CD4-positive, alpha-beta T cell treated with Interleukin-6 at 100 ng/mL for 8 hours (primary cell): ENCODE results near the gene ELF2.
"Not testable (repeated sequence)": the region's sequence is repeated elsewhere in the genome, so short reads cannot be mapped to it uniquely, and the experiment has no call there.

Experiments
- DNase-seq: peaks from one replicate; pipeline ENCODE4 v3.0.0-alpha.2; 2020; ENCODE audit warnings: mixed read lengths, low spot score

The ELF2 gene

DNA sequence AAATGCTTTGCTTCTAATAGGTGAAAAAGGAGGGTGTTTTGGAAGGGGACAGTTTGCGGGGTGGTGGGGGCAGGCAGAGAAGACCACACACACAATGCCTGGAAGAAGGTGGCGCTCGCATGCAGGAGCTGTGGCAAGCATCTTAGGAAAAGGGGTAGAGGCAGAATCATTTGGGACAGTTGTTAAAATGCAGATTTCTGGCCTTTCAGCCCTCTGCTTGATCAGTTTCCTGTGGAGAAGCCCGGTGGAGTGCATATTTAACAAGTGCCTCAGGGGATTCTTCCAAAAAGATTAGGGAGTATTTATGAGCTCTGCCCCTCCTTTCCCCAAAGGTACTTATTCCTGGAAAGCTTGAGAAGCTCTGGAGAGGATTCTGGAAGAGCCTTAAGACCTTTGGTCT is 156.6 kb downstream of the ELF2 start:
- DNase-seq = no peak

DNA sequence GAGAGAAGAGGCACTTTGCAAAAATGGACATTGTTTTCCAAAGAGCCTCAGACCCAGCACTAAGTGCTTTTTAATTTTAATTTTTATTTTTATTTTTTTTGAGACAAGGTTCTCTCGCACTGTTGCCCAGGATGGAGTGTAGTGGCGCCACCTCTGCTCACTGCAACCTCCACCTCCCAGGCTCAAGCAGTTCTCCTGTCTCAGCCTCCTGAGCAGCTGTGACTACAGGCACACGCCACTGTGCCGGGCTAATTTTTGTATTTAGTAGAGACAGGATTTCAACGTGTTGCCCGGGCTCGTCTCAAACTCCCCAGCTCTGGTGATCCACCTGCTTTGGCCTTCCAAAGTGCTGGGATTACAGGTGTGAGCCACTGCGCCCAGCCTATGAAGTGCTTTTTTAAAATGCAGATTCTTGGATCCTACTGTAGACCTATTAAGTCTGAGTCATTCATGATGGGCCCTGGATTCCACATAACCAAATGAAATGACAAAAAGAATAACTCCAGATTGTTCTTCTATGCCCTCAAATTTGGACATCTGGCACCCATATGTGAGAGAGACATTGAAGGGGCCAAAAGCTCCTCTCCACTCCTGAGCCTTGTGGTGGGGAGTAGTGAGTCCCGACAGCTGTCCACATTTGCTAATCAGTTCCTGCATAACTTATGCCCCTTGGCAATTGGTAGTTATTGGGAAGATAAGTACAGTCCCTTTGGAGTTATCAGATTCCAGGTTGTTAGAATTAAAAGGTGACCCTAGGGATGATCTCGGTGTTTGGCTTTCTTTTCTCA is 157.9 kb downstream of the ELF2 start:
- DNase-seq = no peak

DNA sequence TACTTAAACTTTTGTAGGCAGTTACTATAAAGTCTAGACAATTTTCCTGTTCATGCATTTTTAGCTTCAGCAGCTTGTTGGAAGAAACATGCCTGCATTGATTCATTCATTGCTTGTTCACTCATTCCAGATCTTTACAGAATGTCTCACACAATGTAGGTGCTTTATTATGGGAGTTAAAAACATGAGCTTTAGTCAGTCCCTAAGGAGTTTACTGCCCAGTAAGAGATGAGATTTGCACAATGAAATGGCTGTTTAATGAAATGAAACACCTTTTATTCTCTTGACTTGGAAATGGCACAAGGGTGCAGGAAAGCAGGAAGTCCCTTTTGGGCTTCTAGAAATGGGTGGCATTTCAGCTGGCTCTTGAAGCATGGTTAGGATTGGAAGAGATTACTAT is 158.5 kb downstream of the ELF2 start:
- DNase-seq = no peak

DNA sequence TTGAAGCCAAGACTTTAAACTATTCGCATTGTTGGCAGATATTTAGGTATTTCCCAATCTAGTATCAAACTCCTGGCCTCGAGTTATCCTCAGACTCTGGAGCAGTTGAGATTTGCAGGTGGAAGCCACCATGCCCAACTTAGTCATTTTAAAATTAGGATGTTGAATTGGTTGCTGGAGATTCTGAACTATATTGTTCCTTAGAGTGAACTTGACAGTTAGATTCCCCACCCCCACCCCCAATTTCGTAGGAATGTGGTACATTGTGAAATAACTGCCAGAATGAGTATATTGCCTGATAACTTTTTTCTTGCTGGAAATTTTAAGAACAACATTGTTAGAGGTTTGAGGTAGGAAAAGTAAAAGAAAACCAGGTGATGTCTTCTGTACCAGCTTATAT is 159.2 kb downstream of the ELF2 start:
- DNase-seq = no peak

DNA sequence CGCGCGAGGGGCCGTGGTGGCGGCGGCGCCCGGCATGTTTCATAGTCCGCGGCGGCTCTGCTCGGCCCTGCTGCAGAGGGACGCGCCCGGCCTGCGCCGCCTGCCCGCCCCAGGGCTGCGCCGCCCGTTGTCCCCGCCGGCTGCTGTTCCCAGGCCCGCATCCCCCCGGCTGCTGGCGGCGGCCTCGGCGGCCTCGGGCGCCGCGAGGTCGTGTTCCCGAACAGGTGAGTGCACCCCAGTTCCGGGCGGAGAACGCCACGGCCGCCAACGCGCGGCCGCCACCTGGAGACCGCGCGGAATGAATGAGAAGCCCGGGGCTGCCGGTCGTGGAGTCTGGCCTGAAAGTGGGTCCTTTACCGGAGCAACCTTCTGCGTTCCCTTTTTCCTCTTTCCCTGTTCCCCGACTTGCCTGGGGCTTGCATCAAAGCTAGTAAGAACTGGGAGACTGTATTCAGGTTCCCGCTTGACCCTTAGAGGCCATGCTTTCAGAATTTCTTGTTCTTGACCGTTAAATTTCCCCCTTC is 161.0 kb downstream of the ELF2 start:
- DNase-seq = peak; percentile 22

DNA sequence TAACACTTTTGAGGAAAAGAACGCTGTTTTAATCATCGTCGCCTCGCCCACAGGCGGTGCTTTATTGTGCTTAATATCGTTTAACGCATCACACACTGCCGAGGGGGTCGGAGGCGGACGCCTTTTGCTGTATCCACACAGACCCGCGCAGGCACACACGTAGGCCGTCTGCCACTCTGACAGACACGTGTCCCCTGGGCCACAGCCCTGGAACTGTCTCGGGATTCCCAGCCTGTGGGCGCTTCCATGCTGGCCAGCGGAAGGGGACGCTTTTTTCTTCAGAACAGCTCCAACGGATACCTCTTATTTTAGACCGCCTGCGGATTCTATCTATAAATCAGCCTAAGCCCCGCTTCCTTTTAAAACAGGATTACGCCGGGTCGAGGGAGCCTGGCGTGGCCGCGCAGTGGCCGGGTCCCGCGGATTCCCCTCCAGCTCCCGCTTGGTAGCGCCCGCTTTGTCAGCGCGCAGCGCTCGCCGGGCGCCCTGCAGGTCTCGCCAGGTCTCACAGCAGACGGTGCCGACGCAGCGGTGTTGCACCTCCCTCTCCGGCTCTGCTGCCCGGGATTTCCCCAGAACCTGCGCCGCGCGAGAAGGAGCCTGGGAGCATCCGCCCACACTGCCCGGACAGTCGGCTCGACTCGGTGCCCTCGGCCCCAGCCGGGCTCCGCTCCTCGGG is 161.6 kb downstream of the ELF2 start, which contains the start of gene NOCT:
TSS of gene NOCT (plus strand) at position 513 of the 679 bp plus-strand sequence. CDS start 201 bp downstream, outside the sequence.
- DNase-seq = peak; percentile 88

DNA sequence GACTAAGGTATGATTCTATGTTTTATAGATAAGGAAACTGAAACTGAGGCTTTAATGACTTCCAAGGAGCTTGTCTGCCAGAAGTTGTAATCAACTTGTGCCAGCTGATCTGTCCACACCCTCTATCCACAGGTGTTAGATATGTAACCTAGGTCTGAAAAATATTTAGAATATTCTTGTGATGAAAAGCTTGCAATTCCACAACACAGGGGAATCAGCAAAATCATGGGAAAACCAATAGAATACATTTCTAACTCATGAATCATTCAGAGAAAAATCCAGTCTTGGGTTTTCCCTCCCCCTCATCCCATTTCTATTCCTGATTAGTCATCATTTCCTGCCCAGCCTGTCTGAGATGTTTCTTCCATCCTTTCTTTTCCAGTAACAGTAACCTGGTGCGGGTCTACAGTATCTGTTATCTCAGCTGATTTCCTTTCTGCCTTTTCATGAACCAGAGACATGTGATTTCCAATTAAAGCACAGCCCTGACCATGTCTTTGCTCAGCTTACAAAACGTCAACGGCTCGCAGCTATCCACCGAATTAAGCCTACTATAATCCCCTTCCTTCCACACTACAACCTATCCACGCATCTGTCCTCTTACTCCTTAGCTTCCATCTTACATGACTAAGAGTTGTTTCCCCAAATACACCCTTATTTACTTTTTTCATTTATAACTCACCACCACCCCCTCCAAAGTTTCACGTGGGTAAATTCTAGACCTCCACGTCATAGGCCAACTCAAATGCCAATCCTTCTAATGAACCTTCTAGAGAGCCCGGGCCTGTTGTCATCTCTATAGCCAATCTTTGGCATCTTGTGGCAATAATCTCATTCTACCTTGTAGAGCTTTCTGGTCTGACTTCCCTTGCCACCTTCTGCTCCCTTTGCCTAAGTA is 162.4 kb downstream of the ELF2 start:
- no peak for DNase-seq

DNA sequence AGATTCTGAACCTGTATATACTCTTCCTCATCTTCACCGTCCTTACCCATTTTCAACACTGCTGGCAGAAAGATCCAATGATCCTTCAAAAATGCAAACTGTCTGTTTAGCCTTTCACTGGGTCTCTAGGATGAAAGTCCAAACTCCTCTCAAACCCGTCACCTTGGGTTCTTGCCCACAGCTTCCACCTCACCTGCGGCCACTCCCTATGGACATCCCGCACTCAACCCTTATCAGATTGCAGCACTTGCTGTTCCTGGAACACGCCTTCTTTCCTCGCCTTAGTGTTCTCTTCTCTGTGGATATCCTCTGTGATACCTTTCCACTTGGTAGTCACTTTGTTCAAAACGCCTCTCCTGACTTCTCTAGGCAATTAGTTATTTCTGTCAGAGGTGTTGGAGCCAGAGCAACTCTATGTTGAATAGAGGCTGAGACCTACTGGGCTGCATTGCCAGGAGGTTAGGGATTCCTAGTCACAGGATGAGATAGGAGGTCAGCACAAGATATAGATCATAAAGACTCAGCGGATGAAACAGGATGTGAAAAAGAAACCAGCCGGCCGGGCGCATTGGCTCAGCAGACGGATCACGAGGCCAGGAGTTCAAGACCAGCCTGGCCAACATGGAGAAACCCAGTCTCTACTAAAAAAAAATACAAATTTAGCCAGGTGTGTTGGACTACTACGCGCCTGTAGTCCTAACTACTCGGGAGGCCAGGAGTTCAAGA is 165.6 kb downstream of the ELF2 start:
- DNase-seq = no peak

DNA sequence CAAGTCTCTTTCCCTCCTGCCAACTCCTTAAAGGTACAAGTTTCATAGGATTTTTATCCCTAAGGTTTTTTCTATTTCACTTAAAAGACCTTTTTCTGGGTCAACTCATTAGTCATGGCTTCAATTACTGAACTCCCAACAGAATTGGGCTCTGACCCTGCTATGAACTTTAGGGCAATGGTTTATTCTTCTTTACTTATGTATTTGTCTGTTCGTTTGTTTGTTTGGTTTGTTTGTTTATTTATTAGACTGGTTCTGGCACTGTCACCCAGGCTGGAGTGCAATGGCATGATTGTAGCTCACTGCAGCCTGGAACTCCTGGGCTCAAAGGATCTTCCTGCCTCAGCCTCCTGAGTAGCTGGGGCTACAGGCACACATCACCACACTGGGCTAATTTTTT is 167.3 kb downstream of the ELF2 start:
- DNase-seq = no peak

DNA sequence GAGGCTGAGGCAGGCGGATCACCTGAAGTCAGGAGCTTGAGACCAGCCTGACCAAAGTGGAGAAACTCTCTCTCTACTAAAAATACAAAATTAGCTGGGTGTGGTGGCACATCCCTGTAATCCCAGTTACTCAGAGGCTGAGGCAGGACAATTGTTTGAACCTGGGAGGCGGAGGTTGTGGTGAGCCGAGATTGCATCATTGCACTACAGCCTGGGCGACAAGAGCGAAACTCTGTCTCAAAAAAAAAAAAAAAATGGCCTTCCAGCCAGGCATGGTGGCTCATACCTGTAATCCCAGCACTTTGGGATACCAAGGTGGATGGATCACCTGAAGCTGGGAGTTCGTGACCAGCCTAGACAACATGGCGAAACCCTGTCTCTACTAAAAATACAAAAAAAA is 168.7 kb downstream of the ELF2 start:
- not testable (repeated sequence) for DNase-seq

DNA sequence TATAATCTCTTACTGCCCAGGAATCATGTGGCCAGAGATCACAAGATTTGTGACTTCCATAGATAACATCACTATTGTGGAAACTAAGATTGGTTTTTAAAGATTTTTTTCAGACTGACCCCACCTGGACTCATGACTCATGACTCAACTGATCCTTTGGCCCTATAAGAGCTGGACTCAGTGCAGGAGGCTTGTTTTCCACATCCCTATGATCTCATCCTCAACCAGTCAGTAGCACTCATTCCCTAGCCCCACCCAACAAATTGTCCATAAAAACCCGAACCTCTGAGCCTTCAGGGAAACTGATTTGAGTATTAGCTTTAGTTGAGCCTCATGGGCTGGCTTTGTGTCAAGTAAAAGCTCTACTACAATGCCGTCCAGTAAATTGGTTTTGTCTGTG is 169.4 kb downstream of the ELF2 start:
- no peak for DNase-seq
